ENCODE data around the gene NPB.
"Not testable (repeated sequence)": the region's sequence is repeated elsewhere in the genome, so short reads cannot be mapped to it uniquely, and the experiment has no call there.

The NPB gene

DNA sequence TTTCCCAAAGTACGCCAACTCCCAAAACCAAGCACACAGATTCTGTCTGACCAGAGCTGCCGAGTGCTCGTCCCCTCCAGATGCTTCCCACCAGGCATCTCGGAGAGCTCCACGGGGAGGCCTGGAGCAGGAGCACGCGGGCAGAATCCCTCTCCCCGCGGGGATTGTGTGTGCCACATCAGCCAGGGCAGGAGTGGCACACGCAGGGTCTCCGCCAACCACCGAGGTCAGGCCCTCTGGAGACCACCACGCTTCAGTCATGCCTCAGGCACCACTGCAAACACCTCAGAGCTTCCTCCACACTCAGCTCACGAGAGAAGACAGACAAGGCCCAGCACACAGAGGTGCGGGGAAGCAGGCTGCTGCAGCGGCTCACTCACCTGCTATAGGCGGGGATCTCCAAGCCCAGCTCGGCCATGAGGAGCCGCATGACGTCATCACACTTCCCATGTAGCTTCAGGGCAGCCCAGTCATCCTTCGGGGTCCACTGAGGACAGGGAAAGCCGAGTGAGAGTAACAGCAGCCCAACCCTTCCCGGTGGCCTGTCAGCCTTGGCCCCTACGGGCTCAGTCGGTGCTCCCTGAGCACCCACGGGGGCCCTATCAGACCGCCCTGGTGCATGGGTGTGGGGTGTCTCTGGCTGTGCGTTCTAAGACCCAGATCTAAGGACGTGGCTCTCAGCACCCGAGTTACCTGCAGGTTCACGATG, 11.5 kb downstream of the NPB start:
- DNase-seq, result no peak

DNA sequence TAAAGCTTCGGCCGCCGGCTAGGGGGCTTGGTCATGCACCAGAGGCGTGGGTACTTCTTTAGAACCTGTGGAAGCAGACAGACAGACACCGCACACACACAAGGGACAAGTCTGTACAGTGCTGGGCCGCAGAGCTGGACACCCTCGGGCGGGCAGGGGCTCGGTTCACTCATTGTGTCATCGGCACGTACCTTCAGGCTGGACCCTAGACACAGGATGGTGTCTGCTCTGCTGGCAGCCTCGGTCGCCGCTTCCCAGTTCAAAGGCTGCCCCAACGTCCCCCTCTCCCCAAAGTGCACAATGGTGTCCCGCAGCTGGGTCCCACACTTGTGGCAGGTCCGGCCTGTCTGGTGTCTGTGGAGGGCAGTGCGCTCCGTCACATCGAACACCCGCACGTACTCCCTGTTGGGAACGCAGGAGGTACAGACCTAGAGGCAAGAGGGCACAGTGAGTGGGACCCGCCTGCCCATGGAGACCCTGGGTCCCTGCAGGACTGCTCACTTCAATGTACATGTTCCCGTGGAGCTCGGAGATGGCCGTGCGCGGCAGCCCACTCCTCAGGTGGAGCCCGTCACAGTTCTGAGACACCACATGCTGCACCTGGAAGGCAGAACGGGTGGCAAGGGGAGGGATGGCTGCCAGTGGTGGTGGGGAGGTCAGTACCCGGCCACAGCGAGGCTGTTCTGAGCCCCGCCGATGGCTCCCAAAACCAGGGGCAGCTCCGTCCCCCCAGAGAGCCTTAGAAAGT, 12.2 kb downstream of the NPB start:
- no peak for DNase-seq

DNA sequence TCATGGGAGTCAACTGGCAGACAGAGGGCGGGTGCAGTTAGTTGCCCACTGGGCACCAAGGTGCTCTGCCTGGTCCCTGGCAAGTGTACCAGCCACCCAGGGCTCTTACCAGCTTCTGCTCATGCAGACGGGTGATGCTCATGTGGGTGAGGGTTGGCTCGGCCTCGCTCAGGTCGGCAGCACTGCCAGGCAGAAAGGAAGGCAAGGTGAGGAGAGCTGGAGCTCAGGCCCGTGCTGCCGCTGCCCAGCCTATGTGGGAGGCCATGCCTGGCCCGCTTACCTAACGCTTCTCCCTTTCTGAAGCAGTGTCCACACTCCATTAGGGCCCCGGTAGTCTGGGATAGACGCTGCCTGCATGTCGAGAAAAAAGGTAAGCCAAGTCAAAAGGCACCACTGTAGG, 13.3 kb downstream of the NPB start:
- no peak for DNase-seq

DNA sequence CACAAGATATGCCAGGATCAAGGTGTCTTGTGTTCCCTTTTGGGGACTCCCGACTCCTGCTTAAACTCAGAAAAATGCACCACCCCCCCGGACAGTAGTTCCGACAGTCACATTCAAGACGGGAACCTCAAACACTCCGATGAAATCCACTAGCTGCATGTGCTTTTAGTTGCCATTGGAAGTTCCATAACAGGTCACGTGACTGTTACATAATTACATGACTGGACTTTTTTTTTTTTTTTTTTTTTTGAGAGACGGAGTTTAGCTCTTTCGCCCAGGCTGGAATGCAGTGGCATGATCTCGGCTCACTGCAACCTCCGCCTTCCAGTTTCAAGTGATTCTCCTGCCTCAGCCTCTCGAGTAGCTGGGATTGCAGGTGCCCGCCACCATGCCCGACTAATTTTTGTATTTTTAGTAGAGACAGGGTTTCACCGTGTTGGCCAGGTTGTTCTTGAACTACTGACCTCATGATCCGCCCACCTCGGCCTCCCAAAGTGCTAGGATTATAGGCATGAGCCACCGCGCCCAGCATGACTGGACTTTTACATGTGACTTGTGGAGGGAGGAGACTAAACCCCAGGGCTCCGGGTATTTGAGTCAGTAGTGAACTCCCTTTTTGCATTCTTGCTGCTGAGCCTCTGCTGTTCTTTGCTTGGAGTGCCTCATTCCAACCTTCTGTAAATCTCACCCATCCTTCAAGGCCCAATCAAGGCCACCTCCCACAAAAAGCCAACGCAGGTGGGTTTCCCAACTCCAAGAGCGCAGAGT, 14.4 kb downstream of the NPB start:
- no peak for DNase-seq

DNA sequence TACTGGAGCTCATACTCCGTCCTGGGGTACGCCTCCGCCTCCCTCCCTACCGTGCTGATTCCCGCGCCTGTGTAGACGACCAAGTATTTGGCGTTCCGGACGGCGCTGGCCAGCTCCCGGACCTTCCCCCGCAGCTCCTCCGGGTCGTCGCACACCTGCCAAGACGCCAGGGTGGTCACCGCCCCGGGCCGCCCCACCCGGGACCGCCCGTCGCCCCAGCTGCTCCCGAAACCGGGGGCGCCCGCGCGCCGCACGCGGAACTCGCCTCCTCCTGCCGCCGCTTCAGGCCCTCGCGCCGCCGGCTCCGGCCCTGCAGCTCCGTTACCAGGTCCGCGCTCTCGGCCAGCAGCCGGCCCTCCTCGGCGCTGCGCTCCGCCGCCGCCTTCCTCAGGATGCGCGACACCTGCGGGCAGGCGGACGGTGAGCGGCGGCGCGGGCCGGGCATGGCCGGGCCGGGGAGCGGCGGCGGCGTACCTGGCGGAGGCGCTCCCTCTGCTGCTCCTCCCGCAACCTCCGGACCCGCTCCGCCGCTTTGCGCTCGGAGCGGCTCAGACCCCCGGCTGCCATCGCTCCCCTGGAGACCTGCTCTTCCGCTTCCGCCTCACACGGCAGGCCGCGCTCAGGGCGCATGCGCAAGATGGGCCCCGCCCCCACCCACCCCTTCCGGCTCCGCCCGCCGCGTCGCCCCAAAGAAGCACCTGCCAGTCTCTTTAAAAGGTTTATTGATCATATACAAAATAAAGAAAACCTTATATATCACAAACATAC, 15.7 kb downstream of the NPB start, which contains the start of gene SIRT7:
Gene SIRT7 (minus strand): TSS at position 612 of the 768 bp plus-strand sequence. CDS start 45 bp downstream, at position 567.
- peak; percentile 59 for DNase-seq

DNA sequence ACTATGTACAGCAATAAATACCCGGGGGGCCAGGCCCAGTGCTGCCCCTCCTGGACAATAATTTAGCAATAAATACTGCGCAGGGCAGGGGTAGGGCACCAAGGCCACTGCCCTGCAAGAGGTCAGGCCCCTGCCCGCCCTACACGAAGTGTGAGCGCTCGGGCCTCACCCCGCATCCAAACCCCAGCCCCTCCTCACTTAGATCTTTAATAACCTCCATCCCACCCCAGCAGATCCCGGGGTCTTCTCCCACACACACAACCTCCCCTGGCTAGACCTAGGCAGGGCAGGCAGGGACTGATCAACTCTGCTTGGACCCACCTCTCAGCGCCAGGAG, 16.3 kb downstream of the NPB start:
- not testable (repeated sequence) for DNase-seq

DNA sequence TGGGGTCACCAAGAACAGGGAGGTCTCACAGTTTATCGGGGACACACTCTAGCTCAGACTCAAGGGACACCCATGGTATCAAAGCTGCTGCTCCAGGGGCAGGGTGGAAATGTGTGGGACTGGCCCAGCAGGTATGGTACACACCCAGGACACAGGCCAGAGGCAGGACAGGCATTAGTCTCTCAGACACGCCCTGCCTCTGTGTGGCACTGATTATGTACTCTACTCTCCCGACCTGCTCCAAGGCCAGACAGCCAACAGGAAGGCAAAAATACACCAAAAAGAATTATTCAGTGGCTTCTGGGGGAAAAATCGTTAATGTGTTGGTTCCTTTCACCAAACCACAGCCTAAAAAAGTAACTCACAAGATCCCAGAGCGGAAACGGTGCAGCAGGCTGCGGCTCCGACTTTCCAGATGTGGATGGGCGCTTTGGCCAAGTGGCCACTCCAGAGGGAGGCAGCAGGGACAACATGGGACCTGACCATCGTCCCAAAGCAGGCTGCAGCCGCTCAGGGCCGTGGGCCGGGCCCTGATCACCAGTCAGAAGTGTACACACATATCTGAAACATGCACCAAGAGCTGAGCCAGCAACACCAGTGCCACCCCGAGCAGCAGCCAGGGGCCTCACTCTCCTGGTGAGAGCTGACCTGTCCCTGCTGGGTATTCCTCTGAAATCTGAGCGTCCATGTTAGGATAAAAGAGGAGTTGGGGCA, 17.0 kb downstream of the NPB start:
- no peak for DNase-seq

DNA sequence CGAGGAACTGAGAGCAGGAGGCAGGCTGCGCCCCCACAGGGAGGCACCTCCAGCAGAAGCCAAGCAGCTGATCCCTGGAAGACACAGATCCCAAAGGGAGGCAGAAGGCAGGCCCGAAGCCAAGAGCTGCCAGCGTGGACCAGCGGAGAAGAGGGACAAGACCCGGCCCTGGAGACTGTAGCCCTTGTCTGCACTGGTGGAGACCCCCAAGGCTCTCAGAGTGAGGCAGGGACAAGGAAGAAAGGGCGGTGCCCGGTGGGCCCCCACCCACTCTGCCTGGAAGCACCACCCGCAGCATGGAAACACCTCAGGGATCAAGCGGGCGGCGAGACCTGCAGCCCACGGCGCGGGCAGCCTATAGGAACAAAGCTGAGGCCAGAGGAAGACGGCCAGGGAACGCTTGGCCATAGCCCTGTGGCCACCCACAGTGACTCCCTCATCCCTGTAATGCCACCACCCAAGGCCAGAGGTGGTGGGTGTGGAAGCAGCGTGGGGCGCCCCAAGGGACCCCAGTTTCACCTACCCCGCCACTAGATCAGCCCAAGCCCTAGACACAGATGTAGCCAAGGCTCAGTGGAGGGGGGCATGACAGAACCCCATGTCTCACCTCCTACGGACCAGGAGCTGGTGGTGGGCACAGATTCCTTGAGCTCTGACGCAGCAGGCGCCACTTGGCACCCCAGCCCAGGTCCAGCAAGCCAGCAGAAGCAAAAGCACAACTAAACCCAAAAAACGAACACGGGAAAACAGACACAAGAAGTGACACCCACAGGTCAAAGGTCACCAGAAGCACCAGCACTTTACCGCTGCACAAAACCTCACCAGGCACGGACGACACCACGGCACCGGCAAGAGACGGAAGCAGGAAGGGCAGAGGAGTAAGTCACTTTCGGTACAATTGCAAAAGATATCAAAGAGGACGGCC, 18.8 kb downstream of the NPB start:
- DNase-seq, result no peak

DNA sequence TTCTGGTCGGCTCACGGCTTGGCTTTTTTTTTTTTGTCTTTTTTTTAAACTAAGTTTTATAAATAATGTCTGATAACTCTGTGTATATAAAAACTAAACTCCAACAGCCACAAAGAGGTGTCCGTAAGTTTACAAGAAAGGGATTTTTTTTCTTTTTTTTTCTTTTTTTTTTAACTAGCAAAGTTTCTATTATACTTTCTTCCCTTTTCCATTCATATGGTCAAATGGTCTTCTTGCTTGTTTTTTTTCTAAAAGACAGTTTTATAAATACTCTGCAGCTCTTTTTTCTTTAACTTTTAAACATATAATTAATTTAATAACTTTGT, 19.5 kb downstream of the NPB start:
- no peak for DNase-seq

DNA sequence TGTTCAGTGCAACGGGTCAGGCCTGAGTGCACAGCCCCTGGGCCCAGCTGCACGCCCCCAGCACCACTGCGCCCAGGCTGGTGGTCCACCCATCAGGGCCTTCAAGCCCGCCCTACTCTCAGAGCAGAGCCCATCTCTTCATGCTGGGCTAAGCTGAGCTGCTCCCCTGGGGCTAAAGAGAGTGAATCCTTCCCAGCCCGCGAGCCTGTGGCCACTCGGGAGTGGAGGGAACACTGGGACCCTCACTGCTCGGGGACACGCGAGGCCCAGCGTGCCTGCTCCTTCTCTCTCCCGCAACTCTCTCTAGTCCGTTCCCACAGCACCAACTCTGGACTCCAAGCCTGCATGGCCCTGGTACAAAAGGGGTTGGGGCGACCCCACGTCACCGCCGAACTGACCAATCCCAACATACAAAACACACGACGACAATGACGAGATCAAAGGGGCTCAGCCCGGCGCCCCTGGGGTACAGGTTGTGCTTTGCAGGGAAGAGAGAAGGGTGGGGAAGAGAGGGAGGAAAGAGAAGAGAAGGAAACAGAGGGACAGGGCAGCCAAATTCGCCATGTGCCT, 20.0 kb downstream of the NPB start:
- DNase-seq, result no peak

DNA sequence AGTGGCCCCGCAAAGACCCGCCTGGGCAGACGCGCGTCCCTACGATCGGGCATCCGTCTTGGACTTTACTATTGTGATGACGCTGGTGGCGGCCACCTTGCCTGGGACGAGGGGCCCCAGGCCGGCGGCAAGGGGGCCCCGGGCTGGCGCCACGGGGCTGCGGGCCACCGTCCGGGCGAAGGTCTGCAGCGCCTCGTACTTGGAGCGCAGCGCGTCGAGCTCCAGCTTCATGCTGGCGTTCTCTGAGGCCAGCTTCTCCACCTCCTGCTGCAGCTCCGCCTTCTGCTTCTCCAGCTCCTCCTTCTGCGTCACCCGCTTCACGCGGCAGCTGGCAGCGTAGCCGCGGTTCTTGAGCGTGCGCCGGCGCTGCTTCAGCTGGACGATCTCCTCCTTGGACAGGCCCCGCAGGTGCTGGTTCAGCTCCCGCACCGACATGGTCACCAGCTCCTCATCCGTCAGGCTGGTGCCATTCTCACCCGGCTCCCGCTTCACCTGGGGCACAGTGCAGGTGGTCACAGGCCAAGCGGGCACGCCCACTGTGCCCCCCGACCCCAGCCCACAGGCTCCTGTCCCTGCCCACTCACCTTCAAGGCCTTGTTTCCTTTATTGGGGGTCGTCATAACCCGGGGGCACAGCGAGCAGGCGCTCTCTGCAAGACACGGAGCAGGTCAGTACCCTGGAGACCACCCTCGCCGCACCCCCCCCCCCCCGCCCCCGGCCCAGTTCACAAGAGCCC, 20.7 kb downstream of the NPB start:
- no peak for DNase-seq

DNA sequence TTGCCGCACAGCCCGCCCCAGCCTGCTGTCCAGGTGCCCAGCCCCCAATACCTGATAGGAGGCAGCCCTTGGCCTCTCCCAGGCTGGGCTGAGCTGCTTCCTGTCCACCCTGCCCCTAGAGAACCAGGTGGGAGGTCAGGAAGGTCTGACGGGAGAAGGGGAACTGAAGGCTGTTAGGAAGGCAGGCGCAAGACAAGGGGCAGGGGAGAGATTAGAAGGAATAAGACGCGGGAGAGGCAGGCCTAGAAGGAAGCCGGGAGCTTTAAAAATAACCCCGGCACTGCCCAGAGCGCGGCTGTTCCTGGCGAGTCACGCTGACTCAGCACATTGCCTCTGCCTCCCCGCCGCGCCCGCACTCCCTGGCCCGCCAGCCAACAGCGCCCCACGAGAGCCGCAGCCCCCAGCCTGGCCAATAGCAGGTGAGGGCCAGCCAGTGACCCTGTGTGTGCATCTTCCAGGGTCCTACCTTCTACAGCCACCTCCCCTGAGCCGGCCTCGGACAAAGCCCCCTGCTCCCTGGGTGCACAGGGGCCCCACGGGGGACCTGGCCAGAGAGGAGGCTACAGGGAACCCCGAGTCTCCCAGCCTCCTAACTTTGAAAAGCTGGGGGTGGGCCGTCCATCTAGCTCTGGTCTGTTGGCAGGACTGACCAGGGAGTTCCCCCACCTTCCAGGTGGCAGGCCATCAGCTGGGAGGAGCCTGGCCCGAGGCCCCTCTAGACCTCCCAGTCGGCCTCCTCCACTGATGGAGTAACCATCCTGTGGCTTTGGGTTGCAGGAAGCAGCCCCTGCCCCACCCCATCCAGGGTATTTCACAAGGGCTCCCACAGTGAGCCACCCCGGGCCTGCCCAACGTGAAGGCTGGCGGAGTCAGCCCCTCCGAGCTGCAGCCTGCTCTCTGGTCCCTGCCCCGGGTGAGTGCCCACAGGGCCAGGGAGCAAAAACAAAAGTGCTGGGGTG, 21.5 kb downstream of the NPB start:
- DNase-seq, result no peak

DNA sequence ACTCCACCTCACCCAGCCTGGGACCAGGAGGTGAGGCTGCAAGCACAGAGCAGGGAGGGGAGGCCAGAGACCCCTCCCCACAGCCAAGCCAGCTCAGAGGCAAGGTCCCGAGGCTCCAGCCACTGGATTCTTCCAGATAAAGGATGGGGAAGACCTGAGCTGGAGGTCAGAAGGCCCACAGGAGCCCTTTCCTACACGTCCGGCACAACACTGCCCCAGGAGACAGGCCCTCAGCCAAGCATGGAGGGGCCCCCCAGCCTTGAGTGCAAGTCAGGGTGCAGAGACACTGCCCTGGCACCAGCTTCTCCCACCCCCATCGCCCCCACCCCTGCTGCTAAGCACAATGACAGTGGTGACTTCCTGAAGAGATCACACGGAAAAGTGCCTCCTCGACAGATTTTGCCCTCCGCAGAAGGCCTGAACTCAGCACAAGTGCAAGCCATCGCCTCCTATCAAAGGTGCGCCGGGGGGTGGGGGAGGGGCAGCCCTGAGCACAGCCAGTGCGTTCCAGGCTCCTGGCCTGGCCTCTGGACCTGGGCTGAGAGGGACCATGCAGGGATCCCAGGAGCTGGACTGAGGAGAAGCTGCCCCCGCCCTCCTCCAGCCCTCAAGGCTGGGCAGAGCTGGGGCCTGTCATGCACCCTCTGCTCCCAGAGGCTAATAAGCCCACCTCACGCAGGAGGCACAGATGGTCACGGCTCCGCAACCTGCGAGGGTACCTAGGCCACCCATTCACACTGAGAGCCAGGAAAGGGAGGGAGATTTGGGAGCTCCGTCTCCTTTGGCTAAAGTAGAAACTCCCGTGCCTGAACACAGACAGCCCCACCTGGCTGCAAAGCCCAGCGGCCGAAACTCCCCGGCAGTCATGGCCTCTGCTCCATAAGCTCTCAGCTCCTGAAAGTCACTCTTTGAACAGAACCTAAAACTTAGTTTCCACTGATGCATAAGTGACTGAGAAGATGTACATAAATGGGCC, 22.8 kb downstream of the NPB start:
- DNase-seq, result no peak

DNA sequence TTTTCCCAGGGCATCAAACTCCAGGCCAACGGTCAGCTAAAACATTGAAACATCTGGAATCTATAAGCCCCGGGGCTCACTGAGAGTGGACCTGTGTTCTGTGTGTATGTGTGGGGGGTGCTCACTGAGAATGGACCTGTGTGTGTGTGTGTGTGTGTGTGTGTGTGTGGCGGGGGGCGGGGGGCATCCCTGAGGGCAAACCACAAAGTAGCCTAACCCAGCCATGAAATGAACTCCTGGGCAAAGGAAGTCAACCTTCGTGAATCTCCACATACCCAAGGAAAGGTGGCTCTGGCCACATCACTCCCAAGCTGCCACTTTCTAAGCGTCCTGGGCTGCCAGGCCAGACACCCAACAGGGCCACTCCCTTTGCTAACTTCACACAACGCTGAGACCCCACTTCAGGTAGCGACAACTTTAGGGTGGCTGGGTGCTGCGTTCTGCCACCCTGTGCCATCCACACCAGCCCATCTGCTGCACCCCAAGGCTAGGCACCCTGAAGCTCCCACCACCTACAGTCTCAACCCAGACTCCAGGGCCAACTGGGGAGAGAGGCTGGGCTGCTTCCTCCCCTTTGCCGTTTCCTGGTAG, 23.9 kb downstream of the NPB start:
- no peak for DNase-seq

DNA sequence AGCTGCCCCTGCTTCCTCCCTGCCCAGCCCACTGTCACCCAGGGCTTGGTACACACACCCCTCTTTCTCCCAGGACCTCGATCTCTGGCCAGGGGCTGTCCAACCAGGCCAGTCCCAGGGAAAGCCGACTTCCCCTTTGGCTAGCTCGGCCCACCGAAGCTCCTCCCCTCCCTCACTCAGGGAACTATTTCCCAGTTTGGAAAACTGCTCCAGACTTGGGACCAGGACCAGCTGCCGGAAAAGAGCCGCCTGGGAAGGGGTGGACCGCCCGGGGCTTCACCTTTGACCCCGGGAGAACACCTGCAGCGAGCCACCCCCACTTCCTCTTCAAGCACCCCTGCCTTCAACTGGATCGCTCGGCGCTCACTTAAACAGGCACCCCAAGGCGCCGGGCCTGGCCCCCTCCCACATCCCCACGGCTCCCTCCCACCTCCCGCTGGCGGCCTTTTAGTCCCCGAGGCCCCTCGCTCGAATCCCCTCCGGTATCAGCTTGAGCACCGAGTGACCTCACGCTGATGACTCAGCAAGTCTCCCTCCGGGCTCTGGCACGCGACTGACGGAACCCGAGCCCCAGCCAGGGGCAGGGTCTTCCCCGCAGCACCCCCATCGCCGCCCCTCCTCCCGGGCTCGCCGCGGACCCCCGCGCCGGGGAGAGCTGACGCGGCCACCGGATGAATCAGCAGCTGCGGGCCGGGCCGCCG, 24.6 kb downstream of the NPB start:
- DNase-seq, result no peak

DNA sequence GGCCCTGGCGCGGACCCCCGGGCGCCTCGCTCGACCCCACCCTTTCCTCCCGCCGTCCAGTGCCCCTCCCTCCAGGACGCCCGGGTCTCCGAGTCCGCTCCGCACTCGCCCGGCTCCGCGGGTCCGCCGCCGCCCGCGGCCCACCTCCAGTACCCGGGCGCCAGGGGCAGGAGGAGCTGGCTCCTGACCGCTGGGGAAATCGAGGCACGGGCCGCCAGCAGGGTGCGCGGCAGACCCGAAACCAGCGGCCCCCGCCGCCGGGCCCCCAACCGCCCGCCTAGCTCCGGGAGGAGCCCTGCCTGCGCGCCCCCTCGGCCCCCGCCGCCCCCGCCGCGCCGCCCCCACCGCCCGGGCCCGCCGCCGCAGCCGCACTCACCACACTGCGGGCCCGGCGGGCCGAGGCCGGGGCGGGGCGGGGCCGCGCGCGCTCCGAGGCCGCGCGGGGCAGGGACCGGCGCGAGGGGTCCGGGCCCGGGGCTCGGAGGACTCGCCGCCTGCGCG, 25.2 kb downstream of the NPB start:
- no peak for DNase-seq

Data from NCI-H748 treated with DMSO at 0.1 percent for 48 hours (cell line).